A549 treated with CpdA at 1 μM for 4 hours (cell line): Measurements from ENCODE around the gene TFRC. TPM values are rescaled to one million over a fixed set of nuclear protein-coding genes. Genes with fewer than 3 reads are reported as not detected.

ENCODE experiments used
- total RNA-seq: library from RNA; stranded (reverse); fragments of 200-300 nt; extraction: Qiagen RNA extraction; gene quantifications from 5 replicates; pipeline ENCODE4 v1.2.3, GENCODE V29; 2022; ENCODE audit warnings: low read depth

Gene TFRC
- 89.2 to 116 TPM (median 101 TPM) in 5 replicates for total RNA-seq

GRCh38 chr3:196081834-196082618, at the start of gene TFRC:
TSS of gene TFRC (minus strand) at chr3:196082090. CDS start at chr3:196077099, 4,991 bp downstream.

Other genes with a start within 250 kb of the TFRC start
- 16.3 to 20.6 TPM (median 17.7 TPM) in 5 replicates for gene TNK2, start 173.5 kb downstream of the TFRC start, total RNA-seq
- gene ZDHHC19, start 129.3 kb upstream of the TFRC start, total RNA-seq: 0.14 to 0.60 TPM in 2 of 5 replicates, not detected in the others
- not detected in 5 replicates for gene SLC51A, start 134.4 kb upstream of the TFRC start, total RNA-seq
- gene PCYT1A, start 205.6 kb upstream of the TFRC start, total RNA-seq: 29.9 to 41.7 TPM (median 34.6 TPM) in 5 replicates
- 23.0 to 26.1 TPM (median 23.6 TPM) in 5 replicates for gene DYNLT2B, start 236.2 kb upstream of the TFRC start, total RNA-seq